GM21737 (cell line): ENCODE results near the gene AZIN2.

Experiments
- ATAC-seq: cut with Tn5 transposase; IDR thresholded peaks from one replicate; pipeline ENCODE4 v1.9.1; 2021; ENCODE audit warnings: mild to moderate bottlenecking, moderate library complexity; ENCODE audit not compliant: unreplicated experiment

Gene AZIN2

DNA sequence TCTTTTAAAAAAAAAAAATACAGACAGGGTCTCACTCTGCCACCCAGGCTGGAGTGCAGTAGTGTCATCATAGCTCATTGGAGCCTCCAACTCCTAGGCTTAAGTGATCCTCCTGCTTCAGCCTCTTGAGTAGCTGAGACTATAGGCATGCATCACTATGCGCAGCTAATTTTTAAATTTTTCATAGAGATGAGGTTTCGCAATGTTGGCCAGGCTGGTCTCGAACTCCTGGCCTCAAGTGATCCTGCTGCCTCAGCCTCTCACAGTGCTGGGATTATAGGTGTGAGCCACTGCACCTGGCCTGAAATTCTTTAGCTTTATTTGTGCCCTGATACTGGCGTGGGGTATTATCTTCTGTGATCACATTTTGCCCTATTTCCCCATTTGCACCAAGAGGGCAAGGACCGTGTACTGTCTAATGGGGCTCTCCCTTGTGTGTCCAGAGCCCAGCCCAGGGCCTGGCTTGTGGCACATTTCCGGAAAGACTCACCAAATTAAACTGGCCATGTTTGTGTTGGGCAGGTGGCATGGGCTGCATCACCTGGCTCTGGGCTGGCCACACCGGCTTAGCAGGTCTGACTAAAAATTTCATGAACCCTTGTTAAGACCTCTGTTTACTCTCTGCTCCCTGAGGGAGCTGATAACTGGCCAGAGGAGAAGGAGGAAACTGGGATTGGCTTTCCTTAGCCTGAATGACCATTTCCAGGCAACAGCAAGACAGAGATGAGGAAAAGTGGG, 68.7 kb downstream of the AZIN2 start:
- ATAC-seq: no peak

DNA sequence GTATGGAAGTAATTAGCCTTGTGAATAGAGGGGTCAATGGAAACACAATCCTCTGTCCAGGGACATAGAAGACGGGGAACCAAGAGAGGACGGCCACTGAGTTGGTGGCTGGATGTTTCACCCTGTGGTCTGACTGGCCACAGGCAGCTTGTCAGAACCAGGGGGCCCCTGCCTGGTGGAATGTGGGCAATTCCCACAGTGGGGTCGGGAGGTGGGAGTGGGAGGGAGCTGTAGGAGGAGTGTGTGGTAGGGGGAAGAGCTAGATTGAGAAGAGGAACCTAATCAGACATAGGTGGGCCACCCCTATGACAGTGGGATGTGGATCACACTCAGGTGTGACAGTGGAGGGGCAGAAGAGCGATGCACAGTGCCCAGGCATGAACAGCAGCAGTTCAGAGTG, 69.6 kb downstream of the AZIN2 start:
- no peak for ATAC-seq

DNA sequence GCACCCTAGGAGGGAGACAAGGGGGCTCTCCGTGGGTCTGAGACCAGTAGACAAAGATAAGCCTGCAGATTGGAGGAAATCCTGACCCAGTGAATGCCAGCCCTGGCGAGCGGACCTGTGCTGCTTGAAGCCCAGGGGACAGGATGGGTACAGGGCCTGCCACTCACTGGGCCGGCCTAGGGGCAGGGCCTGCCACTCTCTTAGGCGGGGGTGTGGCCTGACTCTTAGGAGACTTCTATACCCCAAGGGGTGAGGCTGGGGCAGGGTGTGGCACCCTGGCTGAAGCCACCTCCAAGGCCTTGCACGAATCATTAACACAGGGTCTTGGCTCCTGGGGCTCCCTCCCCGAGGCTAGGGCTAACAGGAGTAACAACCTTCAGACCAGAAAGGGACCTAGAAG, 70.2 kb downstream of the AZIN2 start:
- ATAC-seq: no peak

DNA sequence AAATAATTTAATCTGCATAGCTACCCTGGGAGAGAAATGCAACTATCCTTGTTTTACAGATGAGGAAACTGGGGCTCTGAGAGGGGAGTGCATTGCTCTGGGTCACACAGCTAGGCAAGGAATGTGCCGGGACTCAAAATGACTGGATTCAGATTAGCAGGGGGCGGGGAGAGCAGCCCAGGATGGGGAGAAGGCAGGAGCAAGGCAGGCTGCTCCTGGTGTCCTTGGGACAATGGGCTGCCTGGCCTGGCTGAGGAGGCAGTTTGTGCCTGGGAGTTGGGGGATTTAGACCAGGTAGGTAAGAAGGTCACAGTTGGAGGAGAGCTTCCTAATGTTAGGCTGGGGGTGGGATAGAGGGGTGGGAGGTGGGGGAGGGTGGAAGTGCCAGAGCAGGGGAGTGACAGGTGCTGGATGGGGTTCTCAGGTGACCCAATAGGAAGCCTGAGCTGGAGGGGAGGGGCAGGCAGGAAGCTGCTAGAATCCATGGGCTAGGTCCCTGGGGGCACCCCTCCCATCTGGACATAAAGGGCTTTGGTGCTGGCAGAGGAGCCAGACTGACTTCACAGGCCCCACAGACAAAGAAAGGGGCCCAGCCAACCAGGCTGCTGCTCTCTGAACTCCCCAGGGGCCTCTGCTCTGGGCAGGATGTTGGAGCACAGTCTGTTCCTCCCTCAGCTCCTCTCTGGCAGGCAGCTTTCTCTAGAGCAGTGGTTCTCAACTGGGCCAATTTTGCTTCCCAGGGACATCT, 71.9 kb downstream of the AZIN2 start:
- ATAC-seq: no peak

DNA sequence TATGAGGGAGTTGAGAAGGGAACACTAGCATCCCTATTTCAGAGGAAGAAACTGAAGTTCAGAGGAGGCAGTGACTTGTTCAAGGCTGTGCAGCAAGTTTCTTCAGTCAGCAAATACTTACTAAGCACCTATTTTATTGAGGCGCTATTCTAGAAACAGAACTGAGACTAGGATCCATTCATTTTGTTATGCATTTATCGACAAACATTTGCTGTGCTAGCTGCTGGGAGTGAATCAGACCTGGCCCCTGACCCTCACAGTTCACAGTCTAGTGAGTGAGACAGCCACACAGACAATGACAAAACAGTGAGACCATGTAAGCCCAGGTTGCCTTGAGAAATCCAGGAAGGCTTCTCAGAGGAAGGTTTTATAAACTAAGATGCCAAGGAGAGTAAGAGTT, 72.7 kb downstream of the AZIN2 start:
- ATAC-seq: no peak

DNA sequence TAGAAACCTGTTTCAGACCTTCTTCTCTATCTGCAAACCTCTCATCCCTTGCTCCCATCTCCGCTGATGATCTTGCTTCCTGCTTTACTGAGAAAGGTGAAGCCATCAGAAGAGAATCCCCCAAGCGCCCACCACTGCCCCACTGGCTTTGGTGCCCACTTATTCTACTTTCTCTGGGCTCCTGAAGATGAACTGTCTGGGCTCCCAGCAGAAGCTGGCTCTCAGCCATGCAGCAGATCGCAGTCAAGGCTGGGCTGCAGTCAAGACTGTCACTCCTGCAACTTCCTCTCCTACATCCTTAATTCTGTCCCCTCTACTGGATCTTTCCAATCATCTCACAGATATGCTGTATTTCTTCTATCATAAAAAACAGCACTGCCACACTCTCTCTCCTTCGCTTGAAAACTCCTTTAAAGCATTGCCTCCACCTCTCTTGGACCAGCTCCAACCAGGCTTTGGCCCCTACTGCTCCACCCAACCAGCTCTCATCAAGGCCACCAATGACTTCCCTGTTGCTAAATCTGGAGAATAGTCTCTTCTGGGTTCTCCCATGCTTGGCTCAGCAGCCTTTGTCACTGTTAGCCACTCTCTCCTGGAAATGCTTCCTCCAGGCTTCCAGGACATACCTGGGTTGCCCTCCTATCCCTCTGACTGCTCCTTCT, 75.1 kb downstream of the AZIN2 start:
- ATAC-seq: no peak

DNA sequence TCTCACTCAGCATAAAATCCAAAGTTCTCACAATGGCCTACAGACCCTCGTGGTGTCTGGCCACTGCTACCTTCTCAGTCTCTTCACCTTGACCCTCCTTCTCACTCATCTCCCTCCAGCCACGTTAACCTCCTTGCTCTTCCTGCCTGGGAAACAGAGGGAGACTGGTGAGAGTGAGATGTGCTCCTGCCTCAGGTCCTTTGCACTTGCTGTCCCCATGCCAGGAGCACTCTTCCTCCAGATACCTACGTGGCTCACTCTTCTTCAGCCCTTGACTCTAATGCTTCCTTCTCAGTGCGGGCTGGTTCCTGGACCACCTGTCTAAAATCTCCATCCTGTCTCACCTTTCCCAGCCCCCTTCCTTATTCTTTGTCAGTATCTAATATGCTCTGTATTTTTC, 76.2 kb downstream of the AZIN2 start:
- no peak for ATAC-seq

DNA sequence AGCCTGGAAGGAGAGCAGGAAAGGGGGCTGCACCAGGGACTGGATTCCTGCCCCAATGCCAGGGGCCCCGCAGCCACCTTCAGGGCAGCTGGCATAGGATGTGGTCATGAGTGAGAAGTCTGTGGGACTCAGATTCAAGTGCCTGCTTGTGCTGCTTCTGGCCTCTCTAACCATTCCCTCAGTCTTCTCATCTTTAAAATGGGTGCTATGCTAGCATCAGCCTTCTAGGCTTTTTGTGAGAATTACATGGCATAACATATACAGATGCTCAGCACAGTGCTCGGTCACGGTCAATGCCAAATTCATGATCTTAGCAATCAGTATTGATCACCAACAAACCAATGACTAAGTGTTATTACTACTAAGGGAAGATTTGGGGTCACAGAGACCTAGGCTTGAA, 77.4 kb downstream of the AZIN2 start:
- ATAC-seq: no peak

DNA sequence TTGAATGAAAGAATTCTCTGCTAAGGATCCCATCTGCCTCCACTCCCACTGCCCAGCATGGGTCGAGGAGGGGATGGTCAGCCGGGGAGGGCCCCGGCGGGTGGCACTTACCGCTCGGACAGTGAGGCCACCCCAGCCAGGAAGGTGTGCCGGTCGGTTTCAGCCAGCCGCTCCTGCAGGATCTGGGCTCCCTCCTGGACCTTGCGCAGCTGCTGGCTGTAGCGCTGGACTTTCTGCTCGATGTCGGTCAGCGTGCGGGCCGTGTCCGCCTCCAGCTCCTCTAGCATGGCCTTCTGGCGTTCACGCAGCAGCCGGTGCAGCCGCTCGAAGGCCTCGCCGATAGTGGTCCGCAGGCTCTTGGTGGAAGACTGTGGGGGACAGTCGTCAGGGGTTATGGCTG, 78.6 kb downstream of the AZIN2 start:
- no peak for ATAC-seq

DNA sequence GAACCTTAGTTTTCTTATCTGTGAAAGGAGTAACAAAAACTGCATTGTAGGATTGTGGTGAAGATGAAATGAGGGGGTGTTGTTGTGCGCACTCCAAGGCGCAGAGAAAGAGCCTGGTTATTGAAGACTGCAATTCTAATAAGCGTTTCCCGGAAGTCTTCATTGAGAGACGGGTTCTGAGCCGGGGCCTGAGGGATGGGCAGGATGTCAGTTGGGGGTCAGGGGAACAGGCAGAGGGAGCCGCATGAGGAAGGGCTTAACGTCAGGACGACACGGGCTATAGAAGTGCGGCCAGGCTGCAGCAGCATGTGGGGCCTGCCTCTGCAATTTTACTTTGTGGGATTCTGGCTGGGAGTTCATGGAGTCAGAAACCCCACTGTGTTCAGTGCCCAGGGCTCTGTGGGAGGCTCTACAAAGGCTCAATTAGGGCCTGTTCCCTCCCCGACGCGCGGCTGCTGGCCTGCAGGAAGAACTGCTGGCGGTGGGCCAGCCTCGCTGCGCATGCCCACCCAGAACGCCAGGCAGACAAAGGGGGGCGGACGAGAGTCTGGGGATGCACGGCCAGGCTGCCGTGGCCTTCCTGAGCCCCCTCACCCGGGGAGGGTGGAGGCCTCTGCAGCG, 80.2 kb downstream of the AZIN2 start:
- ATAC-seq: no peak

DNA sequence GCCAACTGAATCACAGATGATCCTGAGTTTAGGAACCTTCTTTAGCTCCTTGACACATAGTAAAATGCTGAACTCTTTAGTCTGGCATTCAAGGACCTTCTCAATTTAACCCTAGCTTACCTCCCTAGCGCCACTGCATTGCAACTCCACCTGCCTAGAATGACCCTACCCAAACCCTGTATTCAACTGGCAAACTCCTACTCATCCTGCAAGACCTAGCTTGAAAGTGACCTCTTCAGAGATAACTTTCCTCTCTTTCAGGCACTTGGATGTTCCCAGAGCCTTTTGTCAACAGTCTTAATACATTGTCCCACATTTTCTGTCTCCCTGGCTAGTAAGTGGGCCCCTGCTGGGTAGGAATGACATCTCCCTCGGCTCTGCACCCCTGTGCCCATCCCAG, 81.2 kb downstream of the AZIN2 start:
- ATAC-seq: no peak

DNA sequence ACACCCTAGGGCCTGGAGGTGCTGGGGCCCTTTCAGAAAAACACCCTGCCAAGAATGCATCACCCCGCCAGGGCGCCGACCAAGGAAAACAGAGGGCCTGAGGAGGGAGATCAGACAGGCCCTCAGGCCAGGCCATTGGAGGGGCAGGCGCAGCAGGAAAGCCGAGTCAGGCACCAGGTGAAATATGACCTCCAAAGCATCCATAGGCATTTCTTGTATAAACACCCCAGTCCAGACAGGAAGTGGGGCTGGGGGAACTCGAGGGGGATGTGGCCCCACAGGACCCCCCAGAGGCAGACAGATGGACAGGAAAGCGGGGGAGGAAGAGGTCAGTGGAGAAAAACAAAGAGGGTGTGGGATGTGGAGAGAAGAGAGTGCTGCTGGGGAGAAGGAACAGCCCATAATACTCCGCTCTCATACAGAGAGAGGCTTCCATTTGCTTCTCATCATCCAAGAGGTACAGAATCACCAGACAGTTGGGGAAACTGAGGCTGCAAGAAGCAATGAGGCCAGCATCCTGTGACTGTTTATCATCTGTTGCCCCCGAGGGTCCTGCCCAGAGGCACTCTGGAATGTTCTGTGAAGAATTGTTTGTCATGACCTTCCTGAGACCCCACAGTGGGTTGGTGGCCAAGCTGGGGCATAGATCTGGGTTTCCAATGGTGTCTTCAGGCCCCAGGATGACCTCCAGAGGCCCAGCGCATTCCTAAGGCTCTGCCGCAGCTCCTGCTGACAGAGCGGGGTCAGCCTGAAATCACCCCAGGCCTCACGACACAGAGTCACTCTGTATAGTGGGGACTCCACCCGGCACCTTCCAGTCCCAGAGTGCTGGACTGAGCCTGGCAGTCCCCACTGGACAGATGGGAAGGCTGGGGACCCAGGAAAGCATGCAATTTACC, 82.9 kb downstream of the AZIN2 start:
- no peak for ATAC-seq

DNA sequence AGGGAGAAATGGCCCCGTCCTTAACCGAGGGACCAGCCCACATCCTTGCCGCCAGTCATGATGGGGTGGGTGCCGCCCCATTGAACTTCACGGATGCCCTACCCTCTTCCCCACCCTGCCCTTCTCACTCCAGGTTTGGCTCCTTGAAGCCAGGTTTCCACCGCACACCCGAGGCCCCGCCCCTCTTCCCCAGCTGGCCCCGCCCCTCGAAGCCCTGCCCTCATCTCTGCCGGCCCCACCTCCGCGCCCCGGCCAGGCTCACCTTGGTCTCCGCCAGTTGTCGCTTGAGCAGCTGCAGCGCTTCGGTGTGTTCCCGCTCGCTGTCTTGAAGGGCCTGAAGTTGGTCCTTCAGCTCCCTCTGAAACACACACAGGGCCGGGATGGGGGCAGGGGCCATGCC, 84.3 kb downstream of the AZIN2 start:
- no peak for ATAC-seq

DNA sequence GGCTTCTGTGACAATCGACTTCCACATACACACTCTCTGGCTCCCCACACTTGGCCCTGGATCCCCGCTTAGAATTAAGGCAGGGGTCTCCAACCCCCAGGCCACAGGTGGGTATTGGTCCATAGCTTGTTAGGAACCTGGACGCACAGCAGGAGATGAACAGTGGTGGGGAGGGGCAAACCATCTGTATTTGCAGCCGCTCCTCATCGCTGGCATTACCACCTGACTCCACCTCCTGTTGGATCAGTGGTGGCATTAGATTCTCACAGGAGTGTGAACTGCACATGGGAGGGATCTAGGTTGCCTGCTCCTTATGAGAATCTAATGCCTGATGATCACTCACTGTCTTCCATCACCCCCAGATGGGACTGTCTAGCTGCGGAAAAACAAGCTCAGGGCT, 84.9 kb downstream of the AZIN2 start:
- ATAC-seq: no peak

DNA sequence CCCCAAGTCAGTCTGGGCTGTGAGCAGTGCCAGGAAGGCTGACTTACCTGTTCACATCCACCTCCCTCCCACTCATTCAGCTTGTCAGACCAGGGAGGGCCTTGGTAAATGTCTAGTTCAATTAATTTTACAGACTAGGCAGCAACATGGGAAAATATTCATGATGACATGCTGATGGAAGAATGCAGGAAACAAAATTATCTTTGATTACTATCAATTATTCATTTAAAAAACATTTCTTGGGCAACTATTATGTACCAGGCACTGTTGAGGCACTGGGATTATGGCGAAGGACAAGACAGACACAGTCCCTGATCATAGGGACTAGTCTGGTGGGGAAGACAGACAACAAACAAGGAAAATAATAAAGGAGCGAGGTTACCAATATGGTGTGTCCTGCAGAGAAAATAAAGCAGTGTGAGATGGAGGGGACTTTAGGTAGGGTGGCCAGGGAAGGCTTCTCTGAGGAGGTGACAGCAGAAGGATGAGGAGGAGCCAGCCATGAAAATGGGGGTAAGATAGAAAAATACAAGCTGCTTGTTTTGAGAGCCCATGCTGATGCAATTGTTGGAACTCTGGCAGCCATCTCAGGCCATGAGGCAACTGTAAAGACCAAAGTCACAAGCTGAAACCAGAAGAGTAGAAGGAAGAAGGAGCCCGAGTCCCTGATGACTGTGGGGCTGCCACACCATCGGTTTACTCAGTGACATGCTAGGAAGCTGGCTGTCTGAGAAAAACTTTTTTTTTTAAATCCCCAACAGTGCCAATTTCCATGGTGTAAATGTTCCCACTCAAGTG, 86.9 kb downstream of the AZIN2 start:
- ATAC-seq: no peak

DNA sequence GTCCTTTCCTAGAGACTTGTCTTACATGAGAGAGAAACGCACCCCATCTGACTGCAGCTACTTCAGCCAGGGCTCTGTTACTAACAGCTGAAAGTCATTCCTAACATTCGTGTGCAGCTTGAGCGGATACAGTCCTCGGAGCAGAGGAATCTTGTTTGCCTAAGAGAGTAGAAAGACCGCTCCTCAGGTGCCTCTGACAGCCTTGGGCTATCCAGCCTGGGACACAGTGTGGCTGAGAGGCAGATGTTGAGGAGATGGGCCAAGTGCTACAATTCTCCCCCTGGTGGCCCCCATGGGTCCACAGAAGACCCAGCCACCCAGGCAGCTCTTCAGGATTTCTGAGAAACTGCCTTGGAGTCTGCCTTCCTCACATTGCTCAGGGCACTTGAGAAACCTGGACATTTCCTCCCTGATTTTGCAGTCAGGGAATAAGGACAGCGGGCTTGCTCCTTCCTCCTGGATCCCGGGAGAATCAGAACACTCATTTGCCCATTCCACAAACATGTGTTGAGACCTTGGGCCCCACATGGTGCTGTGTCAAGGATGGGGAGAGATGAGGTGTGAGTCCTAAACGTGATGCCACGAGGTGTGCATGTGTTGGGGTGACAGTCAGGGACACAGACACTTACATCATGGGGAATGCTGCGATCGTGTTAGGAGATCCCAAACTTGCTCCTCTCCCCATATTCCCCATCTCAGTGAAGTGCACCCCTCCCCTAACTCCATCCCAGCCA, 87.8 kb downstream of the AZIN2 start:
- no peak for ATAC-seq

DNA sequence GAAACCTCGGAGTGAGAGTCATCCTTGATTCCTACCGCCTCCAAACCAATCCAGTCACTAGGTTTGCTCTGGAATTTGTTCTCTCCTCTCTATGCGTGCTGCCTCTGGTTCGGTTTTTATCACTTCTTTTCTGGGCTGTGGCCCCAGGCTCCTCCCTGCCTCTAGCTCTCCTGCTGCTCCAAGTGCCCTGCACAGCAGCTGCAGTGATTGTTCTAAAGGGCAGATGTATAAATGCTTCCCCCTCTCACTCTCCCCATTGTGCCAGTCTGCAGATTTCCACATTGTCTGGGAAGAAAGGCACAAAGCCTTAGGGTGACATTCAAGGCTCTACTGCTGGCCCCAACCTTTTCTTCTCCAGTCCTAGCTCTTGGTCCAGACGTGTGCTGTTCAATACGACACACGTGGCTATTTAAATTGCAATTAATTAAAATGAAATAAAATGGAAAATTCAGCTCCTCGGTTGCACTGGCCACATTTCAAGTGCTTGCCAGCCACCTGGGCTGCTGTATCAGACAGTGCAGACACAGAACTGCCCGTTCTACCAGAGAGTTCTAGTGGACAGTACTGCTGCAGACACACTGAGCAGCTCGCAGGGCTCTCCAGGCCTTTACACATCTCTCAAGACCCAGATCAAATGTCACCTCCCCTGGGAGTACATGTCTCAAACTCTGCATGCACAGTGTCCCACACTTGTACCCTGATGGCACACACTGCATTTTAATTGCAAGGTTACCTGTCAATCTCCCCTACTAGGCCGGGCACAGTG, 88.5 kb downstream of the AZIN2 start:
- no peak for ATAC-seq
